HEK293 (cell line): ENCODE results near the gene TNRC6A.

Experiments used
- CTCF ChIA-PET: fragments of 350-600 bp; formaldehyde crosslinking; extraction: SDS; loops from one replicate; lab custom pipeline; 2021; ENCODE audit warnings: antibody characterized with exemption; lab: Yijun Ruan, JAX
- POLR2A ChIA-PET: fragments of 300-600 bp; formaldehyde crosslinking; extraction: SDS; loops from one replicate; lab custom pipeline; 2020; ENCODE audit warnings: antibody characterized with exemption, inconsistent platforms; lab: Yijun Ruan, JAX
- H3K27ac ChIP-seq: fragments of 200-500 bp; sonication (Bioruptor generic); 2 replicates; pipeline ENCODE4 v1.5.1; 2014; ENCODE audit warnings: low read depth, low read length, control low read depth, inconsistent platforms; ENCODE audit errors: extremely low read depth
- H3K36me3 ChIP-seq, 2 experiments: fragments of 200-500 bp in 1 of 2; sonication (Bioruptor generic) in 1 of 2; 1 replicate in 1 of 2; 2 replicates in 1 of 2; pipeline ENCODE4 v1.5.1; 2014 to 2017; ENCODE audit warnings: inconsistent platforms in 2 of 2, low read length in 2 of 2; ENCODE audit not compliant: control insufficient read depth in 2 of 2, insufficient read depth in 1 of 2
- H3K4me1 ChIP-seq: fragments of 200-500 bp; sonication (Bioruptor generic); 2 replicates; pipeline ENCODE4 v1.5.1; 2014; ENCODE audit warnings: mild to moderate bottlenecking, low read length, inconsistent platforms; ENCODE audit not compliant: control insufficient read depth, insufficient read depth
- H3K4me3 ChIP-seq: 2 replicates; pipeline ENCODE4 v1.5.1; 2011; ENCODE audit warnings: low read depth, mild to moderate bottlenecking, control low read depth, low read length, moderate library complexity
- H3K9me3 ChIP-seq: fragments of 200-500 bp; sonication (Bioruptor generic); 2 replicates; pipeline ENCODE4 v1.5.1; 2014; ENCODE audit warnings: low read depth, low read length, inconsistent platforms; ENCODE audit not compliant: control insufficient read depth, insufficient read depth
- GLI2 ChIP-seq: fragments of 450-650 bp; formaldehyde crosslinking; IDR thresholded peaks from 2 replicates; pipeline ENCODE4; 2017; ENCODE audit warnings: missing biosample characterization, missing genetic modification characterization, low read depth, borderline replicate concordance
- GLI4 ChIP-seq: fragments of 450-650 bp; formaldehyde crosslinking; IDR thresholded peaks from 2 replicates; pipeline ENCODE4 v1.5.1; 2016; ENCODE audit warnings: missing biosample characterization, missing genetic modification characterization
- HOXC10 ChIP-seq: sonication (generic); formaldehyde crosslinking; IDR thresholded peaks from 2 replicates; pipeline ENCODE4 v1.8.1; 2023; ENCODE audit warnings: mild to moderate bottlenecking, missing genetic modification reagents
- KLF1 ChIP-seq: fragments of 450-650 bp; formaldehyde crosslinking; IDR thresholded peaks from 2 replicates; pipeline ENCODE4 v1.5.1; 2016; ENCODE audit warnings: missing biosample characterization, missing genetic modification characterization
- KLF16 ChIP-seq: fragments of 450-650 bp; formaldehyde crosslinking; IDR thresholded peaks from 2 replicates; pipeline ENCODE4 v1.5.1; 2017; ENCODE audit warnings: missing biosample characterization, missing genetic modification characterization
- OVOL3 ChIP-seq: fragments of 450-650 bp; formaldehyde crosslinking; IDR thresholded peaks from 2 replicates; pipeline ENCODE4 v1.5.1; 2016; ENCODE audit warnings: missing biosample characterization, missing genetic modification characterization
- REPIN1 ChIP-seq: fragments of 450-650 bp; formaldehyde crosslinking; IDR thresholded peaks from 2 replicates; pipeline ENCODE4 v1.5.1; 2017; ENCODE audit warnings: missing biosample characterization, missing genetic modification characterization, low read depth
- SCRT1 ChIP-seq: fragments of 450-650 bp; formaldehyde crosslinking; IDR thresholded peaks from 2 replicates; pipeline ENCODE4 v1.5.1; 2016; ENCODE audit warnings: missing biosample characterization, missing genetic modification characterization, borderline replicate concordance
- TCF7L2 ChIP-seq: IDR thresholded peaks from 2 replicates; pipeline ENCODE4 v1.6.1; 2011; ENCODE audit warnings: low read depth, mild to moderate bottlenecking, inconsistent platforms, low read length, moderate library complexity, borderline replicate concordance
- ZBTB17 ChIP-seq: fragments of 450-650 bp; formaldehyde crosslinking; IDR thresholded peaks from 2 replicates; pipeline ENCODE4 v1.5.1; 2016; ENCODE audit warnings: missing biosample characterization, missing genetic modification characterization
- ZBTB21 ChIP-seq: fragments of 450-650 bp; formaldehyde crosslinking; IDR thresholded peaks from 2 replicates; pipeline ENCODE4 v1.5.1; 2017; ENCODE audit warnings: missing biosample characterization, missing genetic modification characterization
- ZBTB7A ChIP-seq: fragments of 450-650 bp; formaldehyde crosslinking; IDR thresholded peaks from 2 replicates; pipeline ENCODE4 v1.5.1; 2016; ENCODE audit warnings: low read depth, missing biosample characterization, missing genetic modification characterization
- ZBTB8A ChIP-seq: fragments of 450-650 bp; formaldehyde crosslinking; IDR thresholded peaks from 2 replicates; pipeline ENCODE4 v1.5.1; 2016; ENCODE audit warnings: missing biosample characterization, missing genetic modification characterization
- ZFHX2 ChIP-seq: fragments of 450-650 bp; formaldehyde crosslinking; conservative IDR thresholded peaks from 2 replicates; pipeline ENCODE4 v1.5.1; 2016; ENCODE audit warnings: missing biosample characterization, missing genetic modification characterization
- ZFP69B ChIP-seq: fragments of 450-650 bp; formaldehyde crosslinking; IDR thresholded peaks from 2 replicates; pipeline ENCODE4 v1.5.1; 2016; ENCODE audit warnings: missing biosample characterization, missing genetic modification characterization
- ZNF114 ChIP-seq: fragments of 450-650 bp; formaldehyde crosslinking; IDR thresholded peaks from 2 replicates; pipeline ENCODE4 v1.5.0; 2017; ENCODE audit warnings: missing biosample characterization, missing genetic modification characterization
- ZNF121 ChIP-seq: fragments of 450-650 bp; formaldehyde crosslinking; IDR thresholded peaks from 2 replicates; pipeline ENCODE4 v1.5.1; 2016; ENCODE audit warnings: missing biosample characterization, missing genetic modification characterization
- ZNF133 ChIP-seq: fragments of 450-650 bp; formaldehyde crosslinking; IDR thresholded peaks from 2 replicates; pipeline ENCODE4 v1.5.1; 2016; ENCODE audit warnings: missing biosample characterization, missing genetic modification characterization
- ZNF140 ChIP-seq: fragments of 450-650 bp; formaldehyde crosslinking; IDR thresholded peaks from 2 replicates; pipeline ENCODE4 v1.5.1; 2016; ENCODE audit warnings: missing biosample characterization, missing genetic modification characterization
- ZNF2 ChIP-seq: fragments of 450-650 bp; formaldehyde crosslinking; IDR thresholded peaks from 2 replicates; pipeline ENCODE4 v1.5.1; 2016; ENCODE audit warnings: missing biosample characterization, missing genetic modification characterization
- ZNF423 ChIP-seq: fragments of 450-650 bp; formaldehyde crosslinking; IDR thresholded peaks from 2 replicates; pipeline ENCODE4 v1.5.1; 2016; ENCODE audit warnings: missing biosample characterization, missing genetic modification characterization
- ZNF555 ChIP-seq: fragments of 450-650 bp; formaldehyde crosslinking; conservative IDR thresholded peaks from 2 replicates; pipeline ENCODE4 v1.5.1; 2017; ENCODE audit warnings: missing biosample characterization, mild to moderate bottlenecking, missing genetic modification characterization, inconsistent platforms
- ZNF660 ChIP-seq: fragments of 450-650 bp; IDR thresholded peaks from 2 replicates; pipeline ENCODE4 v1.5.1; 2018; ENCODE audit warnings: missing biosample characterization, mild to moderate bottlenecking, missing genetic modification characterization
- ZNF670 ChIP-seq: fragments of 450-650 bp; formaldehyde crosslinking; IDR thresholded peaks from 2 replicates; pipeline ENCODE4 v1.5.1; 2016; ENCODE audit warnings: missing biosample characterization, missing genetic modification characterization, low read depth
- ZNF776 ChIP-seq: fragments of 450-650 bp; formaldehyde crosslinking; IDR thresholded peaks from 2 replicates; pipeline ENCODE4 v1.5.0; 2017; ENCODE audit warnings: missing biosample characterization, missing genetic modification characterization, borderline replicate concordance
- ZNF837 ChIP-seq: fragments of 450-650 bp; formaldehyde crosslinking; IDR thresholded peaks from 2 replicates; pipeline ENCODE4 v1.5.1; 2016; ENCODE audit warnings: missing biosample characterization, missing genetic modification characterization
- ZSCAN23 ChIP-seq: fragments of 450-650 bp; formaldehyde crosslinking; IDR thresholded peaks from 2 replicates; pipeline ENCODE4 v1.5.1; 2016; ENCODE audit warnings: missing biosample characterization, missing genetic modification characterization
- TF ChIP-seq, protein P1 (sequence below): fragments of 450-650 bp; formaldehyde crosslinking; IDR thresholded peaks from 2 replicates; pipeline ENCODE4 v1.5.1; 2016; ENCODE audit warnings: missing biosample characterization, missing genetic modification characterization
- TF ChIP-seq, protein P2 (sequence below): fragments of 450-650 bp; IDR thresholded peaks from 2 replicates; pipeline ENCODE4 v1.5.1; 2018; ENCODE audit warnings: missing biosample characterization, missing genetic modification characterization
- TF ChIP-seq, protein P3 (sequence below): fragments of 450-650 bp; formaldehyde crosslinking; IDR thresholded peaks from 2 replicates; pipeline ENCODE4 v1.5.1; 2016; ENCODE audit warnings: missing biosample characterization, missing genetic modification characterization
- TF ChIP-seq, protein P4 (sequence below): fragments of 450-650 bp; formaldehyde crosslinking; IDR thresholded peaks from 2 replicates; pipeline ENCODE4 v1.5.1; 2016; ENCODE audit warnings: missing biosample characterization, missing genetic modification characterization

Gene TNRC6A

DNA sequence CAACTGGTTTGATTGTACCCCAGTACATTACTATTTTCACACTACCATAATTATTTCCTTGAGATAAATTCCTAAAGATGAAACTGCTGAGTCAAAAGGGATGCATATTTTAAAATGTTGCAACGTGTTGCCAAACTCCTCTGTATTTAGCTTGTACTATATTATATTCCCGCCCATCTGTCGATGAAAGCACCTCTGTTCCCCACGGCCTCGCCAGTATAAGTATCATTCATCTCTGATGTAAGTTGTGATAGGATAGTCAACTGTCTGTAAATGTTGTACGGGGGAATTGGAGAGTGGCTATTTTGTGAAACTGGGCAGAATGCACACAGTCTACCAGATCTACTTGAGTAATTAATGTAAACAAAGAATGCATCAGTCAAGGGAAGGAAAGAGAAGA, 47.7 kb upstream of the TNRC6A start:
- TF ChIP-seq ZNF670 (tag by site-specific recombination) (no peak), ZNF776 (tag by site-specific recombination) (no peak), ZNF555 (tag by site-specific recombination) (no peak), ZBTB17 (tag by site-specific recombination) (no peak), ZNF121 (tag by site-specific recombination) (no peak), ZFHX2 (tag by site-specific recombination) (no peak), ZSCAN23 (no peak), ZNF660 (tag by site-specific recombination) (no peak), ZNF837 (tag by site-specific recombination) (no peak), OVOL3 (tag by site-specific recombination) (no peak), ZNF114 (tag by site-specific recombination) (no peak), ZBTB21 (no peak), REPIN1 (tag by site-specific recombination) (no peak), ZBTB7A (tag by site-specific recombination) (no peak)
- TF ChIP-seq, protein P1, sequence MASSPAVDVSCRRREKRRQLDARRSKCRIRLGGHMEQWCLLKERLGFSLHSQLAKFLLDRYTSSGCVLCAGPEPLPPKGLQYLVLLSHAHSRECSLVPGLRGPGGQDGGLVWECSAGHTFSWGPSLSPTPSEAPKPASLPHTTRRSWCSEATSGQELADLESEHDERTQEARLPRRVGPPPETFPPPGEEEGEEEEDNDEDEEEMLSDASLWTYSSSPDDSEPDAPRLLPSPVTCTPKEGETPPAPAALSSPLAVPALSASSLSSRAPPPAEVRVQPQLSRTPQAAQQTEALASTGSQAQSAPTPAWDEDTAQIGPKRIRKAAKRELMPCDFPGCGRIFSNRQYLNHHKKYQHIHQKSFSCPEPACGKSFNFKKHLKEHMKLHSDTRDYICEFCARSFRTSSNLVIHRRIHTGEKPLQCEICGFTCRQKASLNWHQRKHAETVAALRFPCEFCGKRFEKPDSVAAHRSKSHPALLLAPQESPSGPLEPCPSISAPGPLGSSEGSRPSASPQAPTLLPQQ (tag by site-specific recombination), result no peak
- TF ChIP-seq, protein P2, sequence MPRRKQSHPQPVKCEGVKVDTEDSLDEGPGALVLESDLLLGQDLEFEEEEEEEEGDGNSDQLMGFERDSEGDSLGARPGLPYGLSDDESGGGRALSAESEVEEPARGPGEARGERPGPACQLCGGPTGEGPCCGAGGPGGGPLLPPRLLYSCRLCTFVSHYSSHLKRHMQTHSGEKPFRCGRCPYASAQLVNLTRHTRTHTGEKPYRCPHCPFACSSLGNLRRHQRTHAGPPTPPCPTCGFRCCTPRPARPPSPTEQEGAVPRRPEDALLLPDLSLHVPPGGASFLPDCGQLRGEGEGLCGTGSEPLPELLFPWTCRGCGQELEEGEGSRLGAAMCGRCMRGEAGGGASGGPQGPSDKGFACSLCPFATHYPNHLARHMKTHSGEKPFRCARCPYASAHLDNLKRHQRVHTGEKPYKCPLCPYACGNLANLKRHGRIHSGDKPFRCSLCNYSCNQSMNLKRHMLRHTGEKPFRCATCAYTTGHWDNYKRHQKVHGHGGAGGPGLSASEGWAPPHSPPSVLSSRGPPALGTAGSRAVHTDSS (tag by site-specific recombination), result no peak
- TF ChIP-seq, protein P3, sequence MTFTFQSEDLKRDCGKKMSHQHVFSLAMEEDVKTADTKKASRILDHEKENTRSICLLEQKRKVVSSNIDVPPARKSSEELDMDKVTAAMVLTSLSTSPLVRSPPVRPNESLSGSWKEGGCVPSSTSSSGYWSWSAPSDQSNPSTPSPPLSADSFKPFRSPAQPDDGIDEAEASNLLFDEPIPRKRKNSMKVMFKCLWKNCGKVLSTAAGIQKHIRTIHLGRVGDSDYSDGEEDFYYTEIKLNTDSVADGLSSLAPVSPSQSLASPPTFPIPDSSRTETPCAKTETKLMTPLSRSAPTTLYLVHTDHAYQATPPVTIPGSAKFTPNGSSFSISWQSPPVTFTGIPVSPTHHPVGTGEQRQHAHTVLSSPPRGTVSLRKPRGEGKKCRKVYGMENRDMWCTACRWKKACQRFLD, result no peak
- POLR2A ChIA-PET, result interaction anchor here (0.6 to 0.7 kb wide), 2 partner anchors 7 to 23 kb away, joined by 3 read pairs; no protein-coding TSS in a partner anchor
- CTCF ChIA-PET, result no interaction called here
- Histone ChIP-seq H3K4me1 (peaks cover 7% of the 10 kb centered on the region; the same call in 1 of the 2 replicates), H3K9me3 (no peaks in the 10 kb centered on the region), H3K27ac (no peak overlapping the region), H3K4me3 (no peak overlapping the region), H3K36me3 (no peaks in the 10 kb centered on the region)

DNA sequence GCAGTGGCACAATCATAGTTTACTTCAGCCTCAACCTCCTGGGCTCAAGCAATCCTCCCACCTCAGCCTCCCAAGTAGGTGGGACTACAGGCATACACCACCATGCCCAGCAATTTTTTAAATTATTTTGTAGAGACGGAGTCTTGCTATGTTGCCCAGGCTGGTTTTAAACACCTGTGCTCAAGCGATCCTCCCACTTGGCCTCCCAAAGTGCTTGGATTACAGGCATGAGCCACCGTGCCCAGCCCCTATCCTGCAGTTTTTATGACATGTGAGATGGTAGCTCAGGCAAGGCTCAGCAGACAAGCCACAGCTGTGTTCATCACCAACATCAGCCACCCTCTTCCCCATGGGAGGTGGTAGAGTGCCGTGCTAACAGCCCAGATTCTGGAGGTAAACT, 46.2 kb upstream of the TNRC6A start:
- ChIA-PET POLR2A (no interaction called here), CTCF (no interaction called here)
- no peak overlapping the region for H3K27ac ChIP-seq

More for the DNA sequence above, 46.2 kb upstream of the TNRC6A start:
- Histone ChIP-seq H3K4me1 (peaks cover 7% of the 10 kb centered on the region; the same call in 1 of the 2 replicates), H3K4me3 (no peak overlapping the region), H3K9me3 (no peaks in the 10 kb centered on the region), H3K36me3 (no peaks in the 10 kb centered on the region)
- TF ChIP-seq ZNF2 (tag by site-specific recombination) (no peak), GLI4 (tag by site-specific recombination) (no peak), KLF1 (tag by site-specific recombination) (no peak), ZBTB8A (tag by site-specific recombination) (no peak), KLF16 (tag by site-specific recombination) (no peak), GLI2 (tag by site-specific recombination) (no peak), ZNF140 (no peak), TCF7L2 (no peak), SCRT1 (tag by site-specific recombination) (no peak), ZNF423 (tag by site-specific recombination) (no peak), HOXC10 (no peak), ZFP69B (no peak), ZNF837 (tag by site-specific recombination) (no peak), ZNF133 (tag by site-specific recombination) (no peak)
- TF ChIP-seq, protein P4, sequence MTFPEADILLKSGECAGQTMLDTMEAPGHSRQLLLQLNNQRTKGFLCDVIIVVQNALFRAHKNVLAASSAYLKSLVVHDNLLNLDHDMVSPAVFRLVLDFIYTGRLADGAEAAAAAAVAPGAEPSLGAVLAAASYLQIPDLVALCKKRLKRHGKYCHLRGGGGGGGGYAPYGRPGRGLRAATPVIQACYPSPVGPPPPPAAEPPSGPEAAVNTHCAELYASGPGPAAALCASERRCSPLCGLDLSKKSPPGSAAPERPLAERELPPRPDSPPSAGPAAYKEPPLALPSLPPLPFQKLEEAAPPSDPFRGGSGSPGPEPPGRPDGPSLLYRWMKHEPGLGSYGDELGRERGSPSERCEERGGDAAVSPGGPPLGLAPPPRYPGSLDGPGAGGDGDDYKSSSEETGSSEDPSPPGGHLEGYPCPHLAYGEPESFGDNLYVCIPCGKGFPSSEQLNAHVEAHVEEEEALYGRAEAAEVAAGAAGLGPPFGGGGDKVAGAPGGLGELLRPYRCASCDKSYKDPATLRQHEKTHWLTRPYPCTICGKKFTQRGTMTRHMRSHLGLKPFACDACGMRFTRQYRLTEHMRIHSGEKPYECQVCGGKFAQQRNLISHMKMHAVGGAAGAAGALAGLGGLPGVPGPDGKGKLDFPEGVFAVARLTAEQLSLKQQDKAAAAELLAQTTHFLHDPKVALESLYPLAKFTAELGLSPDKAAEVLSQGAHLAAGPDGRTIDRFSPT (tag by site-specific recombination), result no peak
